Measurements from ENCODE around the gene OCA2. TPM values are rescaled to one million over a fixed set of nuclear protein-coding genes. Genes with fewer than 3 reads are reported as not detected.

OCA2 gene
- total and polyA plus RNA-seq, 2 of the 13 experiments (the other 11 are each of a cell fraction or from before 2014, with no cell fraction given), result 0.02 to 0.05 TPM

- BruUV-seq (replicated peaks), result no TSS peak
- 35% methylated on average over 9 of the region's 9 CpGs for WGBS (ENCODE audit: low lambda C conversion rate)
Measured at GRCh38 chr15:27774638-27775037, 324.5 kb downstream of the OCA2 start.

More at GRCh38 chr15:27774638-27775037, 324.5 kb downstream of the OCA2 start:
- Histone ChIP-seq H3K27ac (ENCODE audit: extremely low read length, insufficient read depth, low read length) (no peak overlapping the region), H3K4me1 (ENCODE audit: insufficient read depth, low read length) (no peaks in the 10 kb centered on the region), H3K9ac (ENCODE audit: insufficient read depth, low read depth, low read length) (no peak overlapping the region), H4K20me1 (ENCODE audit: insufficient read depth, low read length) (no peaks in the 10 kb centered on the region), H2AFZ (ENCODE audit: low read length) (no peak overlapping the region), H3K79me2 (ENCODE audit: insufficient read depth, low read length) (no peaks in the 10 kb centered on the region), H3K4me2 (ENCODE audit: low read depth, low read length) (no peak overlapping the region), H3K9me3 (ENCODE audit: low read length) (no peaks in the 10 kb centered on the region), H3K27me3 (ENCODE audit: control insufficient read depth in 1 of 2, insufficient read depth in 2 of 2, low read length in 2 of 2) (no peaks in the 10 kb centered on the region; a peak in 2 of 5 replicates), H3K36me3 (replicated peaks in 1 of 2; ENCODE audit: control insufficient read depth in 1 of 2, insufficient read depth in 2 of 2, low read length in 2 of 2) (no peaks in the 10 kb centered on the region), H3K4me3 (replicated peaks in 1 of 3; ENCODE audit: insufficient read depth in 1 of 3, low read depth in 2 of 3, low read length in 3 of 3) (no peak overlapping the region)
- intact Hi-C loops (cut with micrococcal nuclease; ENCODE audit: unreplicated experiment) (no loop called here), in situ Hi-C loops (cut with HindIII; ENCODE audit: extremely low pct_ligation_motif_present, low pct_unique_long_range_greater_than_20kb) (no loop called here)
- ChIA-PET POLR2A (no interaction called here), CTCF (ENCODE audit: low intra/inter-chr PET ratio, low total read pairs) (no interaction called here)
- ATAC-seq (no peak), FAIRE-seq (no peak), DNase-seq (ENCODE audit: low spot score) (no peak)
- TF ChIP-seq LRRFIP1 (CRISPR knock-in tag; conservative IDR thresholded peaks at IDR 0.05) (no peak), ZEB1 (IDR thresholded peaks at IDR 0.05; ENCODE audit: insufficient replicate concordance, low read depth) (no peak), ZNF543 (CRISPR knock-in tag; IDR thresholded peaks at IDR 0.05) (no peak), ZNF607 (CRISPR knock-in tag; IDR thresholded peaks at IDR 0.05; ENCODE audit: borderline replicate concordance) (no peak), HDAC2 (CRISPR knock-in tag; IDR thresholded peaks at IDR 0.05) (no peak), PHF20 (CRISPR knock-in tag; IDR thresholded peaks at IDR 0.05) (no peak), ONECUT2 (CRISPR knock-in tag; IDR thresholded peaks at IDR 0.05) (no peak), ZNF510 (CRISPR knock-in tag; IDR thresholded peaks at IDR 0.05; ENCODE audit: low read depth) (no peak), ZNF263 (CRISPR knock-in tag; IDR thresholded peaks at IDR 0.05) (no peak), TGIF2 (CRISPR knock-in tag; IDR thresholded peaks at IDR 0.05) (no peak), ISX (CRISPR knock-in tag; conservative IDR thresholded peaks at IDR 0.05) (no peak), REL (CRISPR knock-in tag; conservative IDR thresholded peaks at IDR 0.05) (no peak), NFE2 (CRISPR knock-in tag; IDR thresholded peaks at IDR 0.05) (no peak), ZNF234 (CRISPR knock-in tag; conservative IDR thresholded peaks at IDR 0.05) (no peak), SYNCRIP (IDR thresholded peaks at IDR 0.05; ENCODE audit: insufficient read depth, low read depth, low read length) (no peak)

All from HepG2 (cell line).